Erythroblast (primary cell): ENCODE measurements around the gene CHSY1.

ENCODE experiments used
- GATA1 ChIP-seq: IDR thresholded peaks from 2 replicates; pipeline ENCODE4 v1.6.1; 2011; ENCODE audit warnings: low read depth, mild to moderate bottlenecking, control low read depth, low read length, moderate library complexity
- POLR2A ChIP-seq: IDR thresholded peaks from 2 replicates; pipeline ENCODE4 v1.6.1; 2011; ENCODE audit warnings: mild to moderate bottlenecking, low read length

- no peak for TF ChIP-seq POLR2A
- TF ChIP-seq GATA1, result no peak
Measured at GRCh38 chr15:101217446-101217845, 34.4 kb downstream of the CHSY1 start.
